ENCODE measurements around the gene LYPD6B. TPM values are rescaled to one million over a fixed set of nuclear protein-coding genes. Genes with fewer than 3 reads are reported as not detected.

The LYPD6B gene
- total and polyA plus RNA-seq, 2 experiments from 2014 or later = 16.8 to 26.0 TPM

- WGBS (ENCODE audit: low lambda C conversion rate, missing lambda C conversion rate) = 63% methylated on average over 10 of the region's 10 CpGs
- no peaks in the 10 kb centered on the region for H3K9me2 ChIP-seq (replicated peaks; ENCODE audit: insufficient read depth)
- H3K79me2 ChIP-seq = no peaks in the 10 kb centered on the region
- no peaks in the 10 kb centered on the region for H3K27me3 ChIP-seq
- H3K4me3 ChIP-seq = no peak overlapping the region
- H3K4me2 ChIP-seq = peak overlapping the region; percentile 26
- no peak for TF ChIP-seq EZH2phosphoT487 (IDR thresholded peaks at IDR 0.05; ENCODE audit: low read depth, severe bottlenecking, unreplicated experiment)
- TF ChIP-seq, protein P1, sequence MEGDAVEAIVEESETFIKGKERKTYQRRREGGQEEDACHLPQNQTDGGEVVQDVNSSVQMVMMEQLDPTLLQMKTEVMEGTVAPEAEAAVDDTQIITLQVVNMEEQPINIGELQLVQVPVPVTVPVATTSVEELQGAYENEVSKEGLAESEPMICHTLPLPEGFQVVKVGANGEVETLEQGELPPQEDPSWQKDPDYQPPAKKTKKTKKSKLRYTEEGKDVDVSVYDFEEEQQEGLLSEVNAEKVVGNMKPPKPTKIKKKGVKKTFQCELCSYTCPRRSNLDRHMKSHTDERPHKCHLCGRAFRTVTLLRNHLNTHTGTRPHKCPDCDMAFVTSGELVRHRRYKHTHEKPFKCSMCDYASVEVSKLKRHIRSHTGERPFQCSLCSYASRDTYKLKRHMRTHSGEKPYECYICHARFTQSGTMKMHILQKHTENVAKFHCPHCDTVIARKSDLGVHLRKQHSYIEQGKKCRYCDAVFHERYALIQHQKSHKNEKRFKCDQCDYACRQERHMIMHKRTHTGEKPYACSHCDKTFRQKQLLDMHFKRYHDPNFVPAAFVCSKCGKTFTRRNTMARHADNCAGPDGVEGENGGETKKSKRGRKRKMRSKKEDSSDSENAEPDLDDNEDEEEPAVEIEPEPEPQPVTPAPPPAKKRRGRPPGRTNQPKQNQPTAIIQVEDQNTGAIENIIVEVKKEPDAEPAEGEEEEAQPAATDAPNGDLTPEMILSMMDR (IDR thresholded peaks at IDR 0.05; ENCODE audit: poor library complexity) = no peak
- no peak for TF ChIP-seq EZH2 (IDR thresholded peaks at IDR 0.05; ENCODE audit: borderline replicate concordance)
- H4K20me1 ChIP-seq (ENCODE audit: insufficient read depth, poor library complexity, severe bottlenecking) = no peaks in the 10 kb centered on the region
- H3K36me3 ChIP-seq (replicated peaks; ENCODE audit: insufficient read depth, low read depth) = no peaks in the 10 kb centered on the region
- peak overlapping the region; percentile 86 for H3K27ac ChIP-seq
- peaks cover 20% of the 10 kb centered on the region for H3K4me1 ChIP-seq (ENCODE audit: insufficient read depth)
- H3K9me3 ChIP-seq (ENCODE audit: low read depth) = no peaks in the 10 kb centered on the region
- peak; percentile 80 for DNase-seq (ENCODE audit: low spot score)
- H2AFZ ChIP-seq = peak overlapping the region; percentile 38
Measured at GRCh38 chr2:149020432-149020851, 18.1 kb upstream of the LYPD6B start.

DNA sequence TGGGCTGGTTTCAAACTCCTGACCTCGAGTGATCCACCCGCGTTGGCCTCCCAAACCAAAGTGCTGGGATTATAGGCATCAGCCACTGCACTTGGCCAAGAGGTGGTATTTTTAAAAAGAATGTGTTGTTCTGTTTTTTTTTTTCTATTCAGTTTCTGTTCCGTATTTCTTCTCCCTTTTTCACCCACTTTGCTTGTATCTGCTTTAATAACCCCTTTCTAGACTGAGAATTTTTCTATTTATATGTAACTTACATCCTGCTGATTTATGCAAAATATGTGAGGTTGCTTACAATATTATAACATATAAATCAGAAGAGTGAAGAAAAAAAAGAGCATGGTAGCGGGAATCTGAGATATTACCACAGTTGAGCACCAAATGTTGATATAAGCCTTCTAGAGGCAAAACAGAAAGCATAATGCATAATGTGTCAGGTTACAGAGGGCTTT lies 17.2 kb upstream of the LYPD6B start:
- no peaks in the 10 kb centered on the region for H3K27me3 ChIP-seq
- no peaks in the 10 kb centered on the region for H3K9me3 ChIP-seq (ENCODE audit: low read depth)
- no peak overlapping the region for H2AFZ ChIP-seq
- H3K4me1 ChIP-seq (ENCODE audit: insufficient read depth) = peaks cover 20% of the 10 kb centered on the region
- H3K36me3 ChIP-seq (replicated peaks; ENCODE audit: insufficient read depth, low read depth) = no peaks in the 10 kb centered on the region
- no peak for DNase-seq (ENCODE audit: low spot score)
- no peak overlapping the region for H3K4me2 ChIP-seq
- H3K27ac ChIP-seq = peak overlapping the region; percentile 86
- H3K9me2 ChIP-seq (replicated peaks; ENCODE audit: insufficient read depth) = no peaks in the 10 kb centered on the region
- H3K4me3 ChIP-seq = no peak overlapping the region
- no peaks in the 10 kb centered on the region for H3K79me2 ChIP-seq
- TF ChIP-seq EZH2 (IDR thresholded peaks at IDR 0.05; ENCODE audit: borderline replicate concordance) (no peak), EZH2phosphoT487 (IDR thresholded peaks at IDR 0.05; ENCODE audit: low read depth, severe bottlenecking, unreplicated experiment) (no peak)
- TF ChIP-seq, protein P1 (IDR thresholded peaks at IDR 0.05; ENCODE audit: poor library complexity) = no peak
- 92% methylated on average over 5 of the region's 5 CpGs for WGBS (ENCODE audit: low lambda C conversion rate, missing lambda C conversion rate)
- no peaks in the 10 kb centered on the region for H4K20me1 ChIP-seq (ENCODE audit: insufficient read depth, poor library complexity, severe bottlenecking)

GRCh38 chr2:149021761-149022160 lies 16.7 kb upstream of the LYPD6B start:
- Histone ChIP-seq H3K79me2 (no peaks in the 10 kb centered on the region), H3K27me3 (no peaks in the 10 kb centered on the region), H4K20me1 (ENCODE audit: insufficient read depth, poor library complexity, severe bottlenecking) (no peaks in the 10 kb centered on the region), H3K36me3 (replicated peaks; ENCODE audit: insufficient read depth, low read depth) (no peaks in the 10 kb centered on the region), H3K4me3 (no peak overlapping the region), H3K9me2 (replicated peaks; ENCODE audit: insufficient read depth) (no peaks in the 10 kb centered on the region), H3K4me2 (no peak overlapping the region), H3K27ac (no peak overlapping the region), H3K9me3 (ENCODE audit: low read depth) (no peaks in the 10 kb centered on the region), H3K4me1 (ENCODE audit: insufficient read depth) (peaks cover 20% of the 10 kb centered on the region), H2AFZ (no peak overlapping the region)
- 89% methylated on average over 6 of the region's 6 CpGs for WGBS (ENCODE audit: low lambda C conversion rate, missing lambda C conversion rate)
- no peak for DNase-seq (ENCODE audit: low spot score)
- TF ChIP-seq EZH2phosphoT487 (IDR thresholded peaks at IDR 0.05; ENCODE audit: low read depth, severe bottlenecking, unreplicated experiment) (no peak), EZH2 (IDR thresholded peaks at IDR 0.05; ENCODE audit: borderline replicate concordance) (no peak)
- TF ChIP-seq, protein P1 (IDR thresholded peaks at IDR 0.05; ENCODE audit: poor library complexity) = no peak

Measured in hepatocyte (in vitro differentiated cells).